ENCODE data around the gene FOXJ3. TPM values are rescaled to one million over a fixed set of nuclear protein-coding genes. Genes with fewer than 3 reads are reported as not detected.

The FOXJ3 gene
- total and polyA plus RNA-seq, 2 donors (not counting 1 experiment from before 2014, with no cell fraction given): 15.4 to 76.4 TPM

- H3K79me2 ChIP-seq (ENCODE audit: control insufficient read depth, insufficient read depth, low read length): no peaks in the 10 kb centered on the region
- no peak overlapping the region for H3K27ac ChIP-seq (ENCODE audit: low read length in 2 of 2)
- no peak overlapping the region for H2AFZ ChIP-seq (ENCODE audit: insufficient read depth, low read depth, low read length, poor library complexity, severe bottlenecking)
- H3K27me3 ChIP-seq (replicated peaks in 1 of 4; ENCODE audit: control extremely low read depth in 1 of 4, control insufficient read depth in 3 of 4, insufficient read depth in 4 of 4, low read length in 3 of 4): peaks cover 0 to 4% (median 0%) of the 10 kb centered on the region in 4 experiments
- H3K9ac ChIP-seq (ENCODE audit: low read length): no peak overlapping the region
- no peak for TF ChIP-seq EZH2 (IDR thresholded peaks at IDR 0.05; ENCODE audit: borderline replicate concordance, insufficient read depth, low read depth, low read length, poor library complexity, severe bottlenecking)
- no peak for TF ChIP-seq CTCF (IDR thresholded peaks at IDR 0.05)
- DNase-seq (no peak), ATAC-seq (ENCODE audit: low read depth) (no peak)
- H3K9me3 ChIP-seq (ENCODE audit: control extremely low read depth in 1 of 3, control insufficient read depth in 2 of 3, insufficient read depth in 1 of 3, low read length in 2 of 3): no peaks in the 10 kb centered on the region
- CTCF ChIA-PET: no interaction called here
- no peak overlapping the region for H3K27ac Mint-ChIP-seq
- H3K36me3 ChIP-seq (replicated peaks in 1 of 2; ENCODE audit: control extremely low read depth in 1 of 2, control insufficient read depth in 1 of 2, extremely low read depth in 1 of 2, insufficient read depth in 2 of 2, low read length in 1 of 2): no peaks in the 10 kb centered on the region
- H3K4me2 ChIP-seq (replicated peaks; ENCODE audit: low read depth, low read length, poor library complexity, severe bottlenecking): no peak overlapping the region
- no CpG with 5 or more reads among the region's 2 CpGs for WGBS (ENCODE audit: insufficient coverage)
- no peaks in the 10 kb centered on the region for H3K4me1 ChIP-seq (ENCODE audit: control insufficient read depth in 2 of 2, insufficient read depth in 2 of 2, low read length in 2 of 2)
- no peaks in the 10 kb centered on the region for H3K9me3 Mint-ChIP-seq (ENCODE audit: insufficient read depth)
- H3K4me3 ChIP-seq (ENCODE audit: control extremely low read depth in 1 of 5, extremely low read depth in 1 of 5, insufficient read depth in 1 of 5, low read depth in 2 of 5, low read length in 4 of 5): no peak overlapping the region
- peaks cover 34% of the 10 kb centered on the region for H3K27me3 Mint-ChIP-seq
- POLR2A ChIA-PET: no interaction called here
- no peak overlapping the region for H3K4me3 Mint-ChIP-seq
- H3K4me1 Mint-ChIP-seq: no peaks in the 10 kb centered on the region
- no peaks in the 10 kb centered on the region for H4K20me1 ChIP-seq (ENCODE audit: control insufficient read depth, insufficient read depth, low read length, poor library complexity, severe bottlenecking)
- intact Hi-C loops (cut with micrococcal nuclease): no loop called here
Observed at GRCh38 chr1:42364542-42364941, 29.5 kb upstream of the FOXJ3 start.

- Histone ChIP-seq H3K36me3 (replicated peaks in 1 of 2; ENCODE audit: control extremely low read depth in 1 of 2, control insufficient read depth in 1 of 2, extremely low read depth in 1 of 2, insufficient read depth in 2 of 2, low read length in 1 of 2) (no peaks in the 10 kb centered on the region), H3K79me2 (ENCODE audit: control insufficient read depth, insufficient read depth, low read length) (no peaks in the 10 kb centered on the region), H3K4me1 (ENCODE audit: control insufficient read depth in 2 of 2, insufficient read depth in 2 of 2, low read length in 2 of 2) (no peaks in the 10 kb centered on the region), H3K27me3 (replicated peaks in 1 of 4; ENCODE audit: control extremely low read depth in 1 of 4, control insufficient read depth in 3 of 4, insufficient read depth in 4 of 4, low read length in 3 of 4) (no peaks in the 10 kb centered on the region), H4K20me1 (ENCODE audit: control insufficient read depth, insufficient read depth, low read length, poor library complexity, severe bottlenecking) (no peaks in the 10 kb centered on the region), H3K4me2 (replicated peaks; ENCODE audit: low read depth, low read length, poor library complexity, severe bottlenecking) (no peak overlapping the region), H3K27ac (ENCODE audit: low read length in 2 of 2) (no peak overlapping the region), H3K4me3 (ENCODE audit: control extremely low read depth in 1 of 5, extremely low read depth in 1 of 5, insufficient read depth in 1 of 5, low read depth in 2 of 5, low read length in 4 of 5) (no peak overlapping the region), H3K9me3 (ENCODE audit: control extremely low read depth in 1 of 3, control insufficient read depth in 2 of 3, insufficient read depth in 1 of 3, low read length in 2 of 3) (no peaks in the 10 kb centered on the region), H2AFZ (ENCODE audit: insufficient read depth, low read depth, low read length, poor library complexity, severe bottlenecking) (no peak overlapping the region), H3K9ac (ENCODE audit: low read length) (no peak overlapping the region)
- H3K4me1 Mint-ChIP-seq: peaks cover 3% of the 10 kb centered on the region
- POLR2A ChIA-PET: no interaction called here
- peaks cover 38% of the 10 kb centered on the region for H3K27me3 Mint-ChIP-seq
- WGBS (ENCODE audit: insufficient coverage): 89% methylated on average over 3 of the region's 6 CpGs
- CTCF ChIA-PET: no interaction called here
- ATAC-seq (ENCODE audit: low read depth): no peak
- H3K9me3 Mint-ChIP-seq (ENCODE audit: insufficient read depth): no peaks in the 10 kb centered on the region
- TF ChIP-seq CTCF (IDR thresholded peaks at IDR 0.05): no peak
- TF ChIP-seq EZH2 (IDR thresholded peaks at IDR 0.05; ENCODE audit: borderline replicate concordance, insufficient read depth, low read depth, low read length, poor library complexity, severe bottlenecking): no peak
- intact Hi-C loops (cut with micrococcal nuclease): no loop called here
- DNase-seq: no peak
- H3K27ac Mint-ChIP-seq: no peak overlapping the region
- H3K4me3 Mint-ChIP-seq: no peak overlapping the region
Observed at GRCh38 chr1:42364089-42364488, 29.1 kb upstream of the FOXJ3 start.
